ENCODE data around the gene GNB4.

GNB4 gene

GRCh38 chr3:179348325-179349013 lies 102.8 kb downstream of the GNB4 start:
- DNase-seq (ENCODE audit: low spot score): peak; percentile 15

GRCh38 chr3:179347345-179348194 lies 103.7 kb downstream of the GNB4 start, which contains the start of gene MFN1:
Gene MFN1, plus strand, starts transcription at chr3:179347709. Its CDS starts 1,143 bp downstream, at chr3:179348852.
- peak; percentile 99 for DNase-seq (ENCODE audit: low spot score)

Measured in pons (tissue), 1 donor.